ENCODE data around the gene SPANXC.
A peak's percentile ranks its signal among the peaks of the same experiment; 100 is the strongest.
"Not testable (repeated sequence)": the region's sequence is repeated elsewhere in the genome, so short reads cannot be mapped to it uniquely, and the experiment has no call there.

The SPANXC gene

GRCh38 chrX:141242417-141242816, at the start of gene SPANXC:
SPANXC (minus strand) TSS chrX:141242517; CDS start chrX:141242457, 60 bp downstream.
- DNase-seq: not testable (repeated sequence)

GRCh38 chrX:141279476-141279875, 37.2 kb upstream of the SPANXC start:
- DNase-seq: no peak
- no peak for TF ChIP-seq POLR2A (IDR thresholded peaks at IDR 0.05; ENCODE audit: low read length)
- no peak for TF ChIP-seq GATA1 (IDR thresholded peaks at IDR 0.05; ENCODE audit: low read depth, low read length)

GRCh38 chrX:141278306-141278705, 36.0 kb upstream of the SPANXC start:
- no peak for TF ChIP-seq POLR2A (IDR thresholded peaks at IDR 0.05; ENCODE audit: low read length)
- no peak for TF ChIP-seq GATA1 (IDR thresholded peaks at IDR 0.05; ENCODE audit: low read depth, low read length)
- peak; percentile 0 for DNase-seq

GRCh38 chrX:141258080-141258479, 15.8 kb upstream of the SPANXC start:
- TF ChIP-seq POLR2A (IDR thresholded peaks at IDR 0.05; ENCODE audit: low read length) (no peak), GATA1 (IDR thresholded peaks at IDR 0.05; ENCODE audit: low read depth, low read length) (no peak)
- no peak for DNase-seq

GRCh38 chrX:141221611-141222010, 20.7 kb downstream of the SPANXC start:
- DNase-seq: no peak

GRCh38 chrX:141220342-141221008, 21.8 kb downstream of the SPANXC start:
- no peak for DNase-seq
- TF ChIP-seq POLR2A (IDR thresholded peaks at IDR 0.05; ENCODE audit: low read length) (no peak), GATA1 (IDR thresholded peaks at IDR 0.05; ENCODE audit: low read depth, low read length) (no peak)

More at GRCh38 chrX:141221611-141222010, 20.7 kb downstream of the SPANXC start:
- TF ChIP-seq GATA1 (IDR thresholded peaks at IDR 0.05; ENCODE audit: low read depth, low read length): no peak
- TF ChIP-seq POLR2A (IDR thresholded peaks at IDR 0.05; ENCODE audit: low read length): no peak

GRCh38 chrX:141214196-141214595, 28.1 kb downstream of the SPANXC start:
- TF ChIP-seq POLR2A (IDR thresholded peaks at IDR 0.05; ENCODE audit: low read length) (no peak), GATA1 (IDR thresholded peaks at IDR 0.05; ENCODE audit: low read depth, low read length) (no peak)
- DNase-seq: no peak

GRCh38 chrX:141201962-141202361, 40.4 kb downstream of the SPANXC start:
- no peak for DNase-seq
- no peak for TF ChIP-seq POLR2A (IDR thresholded peaks at IDR 0.05; ENCODE audit: low read length)
- TF ChIP-seq GATA1 (IDR thresholded peaks at IDR 0.05; ENCODE audit: low read depth, low read length): no peak
